Type B pancreatic cell (in vitro differentiated cells): ENCODE data around the gene SFN. TPM values are rescaled to one million over a fixed set of nuclear protein-coding genes. Genes with fewer than 3 reads are reported as not detected.
A peak's percentile ranks its signal among the peaks of the same experiment; 100 is the strongest.

ENCODE experiments used
- DNase-seq: peaks from one replicate; pipeline ENCODE4 v3.0.0; 2021; ENCODE audit warnings: mixed read lengths; ENCODE audit not compliant: unreplicated experiment; ENCODE audit errors: extremely low spot score
- H3K27ac Mint-ChIP-seq: 2 replicates; pipeline ENCODE4 v1.8.0; 2021; ENCODE audit warnings: mild to moderate bottlenecking, mixed read lengths
- H3K27me3 Mint-ChIP-seq: 2 replicates; pipeline ENCODE4 v1.8.0; 2021; ENCODE audit warnings: mixed read lengths
- H3K36me3 Mint-ChIP-seq: 2 replicates; pipeline ENCODE4 v1.8.0; 2021; ENCODE audit warnings: mixed read lengths
- H3K4me1 Mint-ChIP-seq: one replicate; pipeline ENCODE4 v1.8.0; 2021; ENCODE audit warnings: mixed read lengths; ENCODE audit not compliant: unreplicated experiment
- H3K4me3 Mint-ChIP-seq: 2 replicates; pipeline ENCODE4 v1.8.0; 2021; ENCODE audit warnings: mild to moderate bottlenecking, mixed read lengths
- H3K9me3 Mint-ChIP-seq: 2 replicates; pipeline ENCODE4 v1.8.0; 2021; ENCODE audit warnings: mixed read lengths
- CTCF ChIP-seq: fragments of 200-600 bp; sonication (generic); conservative IDR thresholded peaks from 2 replicates; pipeline ENCODE4 v1.5.0; 2021; ENCODE audit warnings: antibody characterized with exemption, mild to moderate bottlenecking
- total RNA-seq: library from RNA; stranded (reverse); gene quantifications from 2 replicates; pipeline ENCODE4 v1.2.1, GENCODE V29; 2021; ENCODE audit warnings: low replicate concordance

Gene SFN
- total RNA-seq, 1 donor from 2014 or later, result 27.7 TPM

GRCh38 chr1:26854906-26855305, 8.0 kb upstream of the SFN start:
- TF ChIP-seq CTCF, result no peak

GRCh38 chr1:26855636-26856035, 7.3 kb upstream of the SFN start:
- DNase-seq, result no peak
- Mint-ChIP-seq H3K27me3 (no peaks in the 10 kb centered on the region), H3K36me3 (peaks cover 16% of the 10 kb centered on the region), H3K4me1 (peaks cover 18% of the 10 kb centered on the region), H3K27ac (peak overlapping the region; percentile 96), H3K4me3 (peak overlapping the region; percentile 31), H3K9me3 (no peaks in the 10 kb centered on the region)
- no peak for TF ChIP-seq CTCF

More at GRCh38 chr1:26854906-26855305, 8.0 kb upstream of the SFN start:
- no peak for DNase-seq
- Mint-ChIP-seq H3K9me3 (no peaks in the 10 kb centered on the region), H3K27ac (peak overlapping the region; percentile 84), H3K27me3 (no peaks in the 10 kb centered on the region), H3K36me3 (peaks cover 16% of the 10 kb centered on the region), H3K4me1 (peaks cover 18% of the 10 kb centered on the region), H3K4me3 (peak overlapping the region; percentile 72)

- DNase-seq, result no peak
- Mint-ChIP-seq H3K27me3 (no peaks in the 10 kb centered on the region), H3K27ac (peak overlapping the region; percentile 96), H3K4me3 (peak overlapping the region; percentile 31), H3K9me3 (no peaks in the 10 kb centered on the region), H3K4me1 (peaks cover 18% of the 10 kb centered on the region), H3K36me3 (peaks cover 16% of the 10 kb centered on the region)
- TF ChIP-seq CTCF, result no peak
These were observed 6.8 kb upstream of the SFN start for GRCh38 chr1:26856181-26856580.

DNA sequence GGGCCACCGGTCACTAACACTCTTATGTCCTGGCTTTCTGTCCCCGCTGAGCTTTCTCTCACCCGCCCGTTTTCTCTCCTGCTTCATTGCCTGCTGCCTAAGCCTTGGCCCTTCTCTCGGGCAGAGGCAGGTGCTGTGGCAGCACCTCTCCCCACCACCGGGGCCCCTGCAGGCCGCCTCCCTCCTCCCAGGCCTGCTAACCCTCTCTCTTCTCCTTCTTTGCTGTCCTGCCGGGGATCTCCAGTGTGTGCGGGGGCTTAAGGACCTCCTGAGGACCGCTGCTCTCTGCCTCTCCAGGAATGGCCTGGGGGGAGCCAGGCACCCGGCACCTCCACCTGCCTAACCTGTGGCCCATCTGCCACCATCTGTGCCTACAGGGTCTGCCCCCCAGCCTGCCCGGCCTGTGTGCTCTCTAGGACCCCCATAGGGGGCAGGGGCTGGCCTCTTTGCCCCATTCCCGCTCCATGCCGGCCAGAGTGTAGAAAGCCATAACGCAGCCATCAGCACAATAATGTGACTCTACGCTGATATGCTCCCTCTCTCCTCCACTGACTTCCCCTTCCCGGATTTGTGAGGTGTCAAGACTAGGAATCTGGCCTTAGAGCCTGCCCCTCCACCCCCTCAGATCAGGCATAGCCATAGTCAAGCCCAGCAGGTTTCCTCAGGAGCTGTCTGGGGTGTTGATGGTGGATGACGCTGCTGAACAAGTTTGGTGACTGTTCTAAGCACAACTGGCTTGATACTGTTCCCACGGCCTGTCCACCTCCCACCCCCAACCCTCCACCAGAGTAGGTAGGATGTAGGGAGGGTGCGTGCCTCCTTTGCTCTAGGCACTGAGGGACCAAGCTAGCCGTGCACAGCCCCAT, 6.1 kb upstream of the SFN start:
- TF ChIP-seq CTCF, result no peak
- Mint-ChIP-seq H3K27ac (peak overlapping the region; percentile 96), H3K9me3 (no peaks in the 10 kb centered on the region), H3K4me1 (peaks cover 18% of the 10 kb centered on the region), H3K36me3 (peaks cover 12% of the 10 kb centered on the region), H3K27me3 (no peaks in the 10 kb centered on the region), H3K4me3 (peak overlapping the region; percentile 73)
- DNase-seq, result no peak

DNA sequence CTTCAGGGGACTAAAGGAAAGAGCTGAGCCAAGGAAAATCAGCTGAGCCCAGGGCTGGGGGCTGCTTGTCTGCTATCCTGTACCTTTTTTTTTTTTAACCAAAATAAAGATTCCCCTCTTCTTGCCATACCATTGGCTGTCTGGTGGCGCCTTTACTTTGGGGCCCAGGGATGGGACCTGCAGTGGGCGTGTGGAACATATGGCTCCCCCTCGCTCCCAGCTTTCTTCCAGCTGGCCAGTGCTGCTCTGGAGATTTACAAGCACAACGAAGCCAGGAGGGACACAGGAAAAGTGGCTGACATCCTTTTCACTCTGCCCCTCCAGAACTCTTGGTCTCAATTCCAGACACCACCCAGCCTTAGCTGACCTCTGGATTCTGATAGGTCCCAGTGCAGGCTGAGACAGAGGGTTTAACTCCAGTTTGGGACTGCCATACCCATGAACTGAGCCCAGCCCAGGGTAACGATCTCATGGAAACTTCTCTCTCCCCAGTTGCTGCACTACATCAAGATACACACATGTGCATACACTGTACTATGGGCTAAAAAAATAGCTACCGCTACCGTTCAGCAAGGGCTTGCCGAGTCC, 5.4 kb upstream of the SFN start:
- Mint-ChIP-seq H3K27me3 (no peaks in the 10 kb centered on the region), H3K9me3 (no peaks in the 10 kb centered on the region), H3K27ac (peak overlapping the region; percentile 96), H3K4me1 (peaks cover 25% of the 10 kb centered on the region), H3K4me3 (peak overlapping the region; percentile 73), H3K36me3 (peaks cover 11% of the 10 kb centered on the region)
- no peak for DNase-seq
- TF ChIP-seq CTCF, result no peak
